ENCODE measurements around the gene FHIT. TPM values are rescaled to one million over a fixed set of nuclear protein-coding genes. Genes with fewer than 3 reads are reported as not detected.

FHIT gene
- total and polyA plus RNA-seq, 5 experiments from 2014 or later: 11.7 to 32.3 (median 15.5) TPM

DNA sequence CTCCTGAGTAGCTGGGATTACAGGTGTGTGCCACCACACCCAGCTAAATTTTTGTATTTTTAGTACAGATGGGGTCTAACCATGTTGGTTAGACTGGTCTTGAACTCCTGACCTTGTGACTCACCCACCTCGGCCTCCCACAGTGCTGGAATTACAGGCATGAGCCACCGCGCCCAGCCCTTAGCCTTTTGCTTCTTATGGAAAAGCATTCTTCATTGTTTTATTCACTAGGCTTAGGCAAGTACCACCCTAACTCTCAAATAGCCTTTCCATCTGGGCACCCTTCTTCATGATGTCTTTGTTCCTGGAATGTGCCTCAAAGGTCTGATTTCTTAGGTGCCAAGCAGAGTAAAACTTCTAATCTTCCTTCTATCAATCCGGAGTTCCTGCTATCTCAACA is 641.8 kb downstream of the FHIT start:
- Mint-ChIP-seq H3K36me3 (no peaks in the 10 kb centered on the region), H3K9me3 (peaks cover 0 to 6% (median 0%) of the 10 kb centered on the region in 9 donors), H3K27me3 (no peaks in the 10 kb centered on the region), H3K4me3 (no peak overlapping the region), H3K27ac (peak overlapping the region in 1 of 10 donors; percentile 9), H3K4me1 (no peaks in the 10 kb centered on the region)
- POLR2A ChIA-PET: no interaction called here
- no peak for ATAC-seq
- DNase-seq: no peak

DNA sequence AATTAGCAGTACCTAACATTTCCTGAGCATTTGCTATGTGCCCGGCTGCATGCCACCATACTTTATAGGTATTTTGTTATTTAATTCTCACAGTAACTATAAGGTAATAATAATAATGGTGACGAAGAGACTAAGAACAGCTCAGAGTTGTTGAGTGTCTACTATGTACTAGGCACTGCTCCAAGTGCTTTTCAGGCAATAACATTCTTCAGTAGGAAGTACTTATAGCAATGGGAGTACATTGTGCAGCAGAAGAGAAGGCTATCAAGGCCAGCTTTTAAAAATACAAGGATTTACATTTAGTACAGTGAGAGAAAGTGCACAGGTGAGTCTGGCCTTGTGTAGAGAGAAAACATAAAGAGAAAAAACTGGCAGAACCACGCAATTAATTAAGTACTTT is 647.4 kb downstream of the FHIT start:
- DNase-seq: no peak
- no peak overlapping the region for H3K27ac Mint-ChIP-seq
- POLR2A ChIA-PET: no interaction called here
- no peaks in the 10 kb centered on the region for H3K36me3 Mint-ChIP-seq
- no peak for ATAC-seq
- H3K4me3 Mint-ChIP-seq: no peak overlapping the region
- H3K4me1 Mint-ChIP-seq: peaks cover 11 to 20% (median 19%) of the 10 kb centered on the region in 4 donors
- H3K27me3 Mint-ChIP-seq: no peaks in the 10 kb centered on the region
- no peaks in the 10 kb centered on the region for H3K9me3 Mint-ChIP-seq

DNA sequence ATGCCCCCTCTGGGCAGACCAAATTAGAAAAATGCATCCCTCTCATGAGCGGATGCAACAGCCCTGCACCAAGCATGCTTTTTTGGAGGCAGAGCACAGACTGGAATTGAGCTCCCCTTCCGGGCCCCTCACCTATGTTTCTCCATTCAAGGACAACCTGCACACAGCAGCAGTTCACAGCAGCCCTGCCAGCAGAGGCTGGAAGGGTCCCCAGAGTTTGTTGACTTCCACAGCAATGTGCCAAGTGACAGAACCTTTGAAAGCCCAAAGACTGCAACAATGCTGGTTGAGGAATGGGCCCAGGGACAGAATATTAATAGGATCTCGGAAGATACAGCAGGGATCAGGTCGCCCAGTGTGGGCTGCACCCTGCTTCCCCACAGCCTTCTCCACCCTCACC is 650.4 kb downstream of the FHIT start:
- H3K36me3 Mint-ChIP-seq: no peaks in the 10 kb centered on the region
- DNase-seq (no peak), ATAC-seq (no peak)
- H3K4me1 Mint-ChIP-seq: peaks cover 13 to 20% (median 19%) of the 10 kb centered on the region in 4 donors
- peak overlapping the region in 1 of 10 donors; percentile 42 for H3K27ac Mint-ChIP-seq
- peaks cover 0 to 10% (median 2%) of the 10 kb centered on the region in 5 donors for H3K27me3 Mint-ChIP-seq
- no peaks in the 10 kb centered on the region for H3K9me3 Mint-ChIP-seq
- POLR2A ChIA-PET: no interaction called here
- H3K4me3 Mint-ChIP-seq: no peak overlapping the region

DNA sequence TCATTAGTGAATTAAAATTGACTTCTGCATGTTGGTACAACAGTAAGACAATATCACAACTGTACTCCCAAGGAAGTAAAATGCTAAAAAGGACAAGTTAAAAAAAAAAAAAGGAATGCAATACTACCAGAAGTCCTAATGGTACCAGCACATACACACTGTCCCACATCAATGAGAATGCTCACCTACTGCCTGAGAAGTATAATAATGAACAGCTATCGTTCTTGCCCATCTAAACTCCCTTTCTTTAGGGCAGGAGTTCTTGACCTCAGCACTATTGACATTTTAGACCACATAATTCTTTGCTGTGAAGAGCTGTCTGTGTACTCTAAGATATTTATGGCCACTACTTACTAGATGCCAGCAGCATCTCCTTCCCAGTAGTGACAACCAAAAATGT is 651.7 kb downstream of the FHIT start:
- Mint-ChIP-seq H3K4me3 (no peak overlapping the region), H3K9me3 (no peaks in the 10 kb centered on the region), H3K36me3 (no peaks in the 10 kb centered on the region), H3K27me3 (peaks cover 0 to 10% (median 2%) of the 10 kb centered on the region in 5 donors), H3K27ac (no peak overlapping the region), H3K4me1 (peaks cover 13 to 20% (median 19%) of the 10 kb centered on the region in 4 donors)
- ATAC-seq (no peak), DNase-seq (no peak)
- POLR2A ChIA-PET: no interaction called here

DNA sequence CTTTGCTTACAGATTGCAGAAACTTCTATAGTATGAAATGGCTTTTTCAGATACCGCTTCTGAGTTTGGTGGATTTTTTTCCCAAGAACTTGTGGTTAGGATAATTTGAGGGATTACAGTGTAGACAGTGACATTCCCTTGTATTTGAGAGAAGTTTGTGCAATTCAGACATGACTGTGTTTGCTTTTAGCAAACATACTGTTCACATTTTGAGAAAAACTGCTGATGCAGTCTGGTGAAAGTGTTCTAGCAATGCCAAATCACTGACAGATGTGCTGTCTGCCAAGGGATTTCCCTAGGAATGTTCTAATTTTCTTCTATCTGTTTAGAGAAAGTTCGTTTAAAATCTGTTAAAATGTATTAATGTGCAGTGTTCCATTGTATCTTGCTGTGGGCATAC is 652.6 kb downstream of the FHIT start:
- H3K36me3 Mint-ChIP-seq: no peaks in the 10 kb centered on the region
- no peaks in the 10 kb centered on the region for H3K9me3 Mint-ChIP-seq
- H3K27me3 Mint-ChIP-seq: peaks cover 0 to 10% (median 3%) of the 10 kb centered on the region in 5 donors
- POLR2A ChIA-PET: no interaction called here
- H3K27ac Mint-ChIP-seq: no peak overlapping the region
- no peak for ATAC-seq
- H3K4me3 Mint-ChIP-seq: no peak overlapping the region
- H3K4me1 Mint-ChIP-seq: peaks cover 13 to 19% (median 18%) of the 10 kb centered on the region in 4 donors
- no peak for DNase-seq

DNA sequence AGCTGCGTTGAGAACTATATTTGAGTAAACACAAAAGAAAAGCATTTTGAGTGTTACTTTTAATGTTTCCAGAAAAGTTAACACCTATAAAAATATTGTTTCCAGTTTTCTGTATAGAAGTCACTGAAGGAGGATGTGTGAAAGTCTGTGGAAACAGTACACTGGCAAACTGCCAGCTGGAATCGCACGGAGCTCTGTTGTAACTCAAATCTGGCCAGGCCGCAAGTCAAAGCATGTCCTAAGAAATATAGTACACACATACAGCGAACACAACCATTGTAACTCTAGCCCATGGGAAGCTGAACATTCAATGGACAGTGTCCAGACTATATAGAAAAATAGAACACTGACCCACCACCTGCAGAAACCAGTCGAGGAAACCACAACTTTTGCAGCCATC is 657.2 kb downstream of the FHIT start:
- H3K27me3 Mint-ChIP-seq: peaks cover 0 to 10% (median 3%) of the 10 kb centered on the region in 5 donors
- no peaks in the 10 kb centered on the region for H3K9me3 Mint-ChIP-seq
- POLR2A ChIA-PET: no interaction called here
- peaks cover 0 to 2% (median 0%) of the 10 kb centered on the region in 4 donors for H3K4me1 Mint-ChIP-seq
- no peak for DNase-seq
- H3K27ac Mint-ChIP-seq: no peak overlapping the region
- ATAC-seq: no peak
- H3K4me3 Mint-ChIP-seq: no peak overlapping the region
- no peaks in the 10 kb centered on the region for H3K36me3 Mint-ChIP-seq

DNA sequence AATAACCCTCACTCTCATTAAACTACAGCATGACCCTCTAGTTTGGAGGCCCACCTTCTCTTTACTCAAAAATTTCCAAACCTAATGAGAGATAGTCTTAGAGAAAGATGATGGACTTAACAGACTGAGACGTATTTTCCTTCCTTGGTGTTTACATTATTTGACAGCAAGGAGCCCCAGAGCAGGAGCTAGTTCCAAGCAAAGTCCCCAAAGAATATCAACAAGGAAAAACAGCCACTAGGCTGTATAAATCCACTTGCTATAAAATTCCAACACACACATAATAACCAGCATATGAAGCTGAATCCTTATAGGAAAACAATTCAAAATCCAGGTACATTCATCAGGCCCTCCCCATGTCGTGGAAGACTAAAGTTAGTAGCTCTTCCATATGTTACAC is 660.0 kb downstream of the FHIT start:
- no peak for DNase-seq

DNA sequence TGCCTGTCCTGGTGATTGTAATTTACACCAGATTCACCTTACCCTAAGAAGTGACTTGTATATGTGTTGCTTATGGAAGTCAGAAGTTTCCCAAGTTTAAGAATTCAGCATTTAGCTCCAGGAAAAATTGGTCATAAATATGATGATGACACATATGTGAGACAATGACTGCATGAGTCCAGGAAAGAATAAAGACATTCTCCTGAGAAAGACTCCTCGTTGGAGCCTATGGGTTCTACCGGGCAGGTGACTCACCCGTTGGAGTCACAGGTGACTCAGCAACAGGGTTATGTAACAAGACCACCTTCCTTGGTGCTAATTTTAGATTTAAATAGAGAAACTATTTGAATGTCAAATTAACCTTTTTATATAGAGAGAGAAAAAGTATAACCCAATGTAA is 662.4 kb downstream of the FHIT start:
- no peaks in the 10 kb centered on the region for H3K27me3 Mint-ChIP-seq
- H3K4me1 Mint-ChIP-seq: peaks cover 0 to 11% (median 0%) of the 10 kb centered on the region in 4 donors
- H3K27ac Mint-ChIP-seq: no peak overlapping the region
- H3K4me3 Mint-ChIP-seq: no peak overlapping the region
- ATAC-seq (no peak), DNase-seq (no peak)
- peaks cover 0 to 7% (median 0%) of the 10 kb centered on the region in 3 donors for H3K36me3 Mint-ChIP-seq
- H3K9me3 Mint-ChIP-seq: peaks cover 0 to 7% (median 0%) of the 10 kb centered on the region in 9 donors
- POLR2A ChIA-PET: no interaction called here

More for the DNA sequence above, 660.0 kb downstream of the FHIT start:
- no peak for ATAC-seq
- Mint-ChIP-seq H3K27ac (no peak overlapping the region), H3K4me3 (no peak overlapping the region), H3K36me3 (peaks cover 0 to 4% (median 0%) of the 10 kb centered on the region in 3 donors), H3K4me1 (peaks cover 0 to 3% (median under 1%) of the 10 kb centered on the region in 4 donors), H3K27me3 (peaks cover 0 to 4% (median 1%) of the 10 kb centered on the region in 5 donors), H3K9me3 (peaks cover 0 to 4% (median 0%) of the 10 kb centered on the region in 9 donors)
- POLR2A ChIA-PET: no interaction called here

DNA sequence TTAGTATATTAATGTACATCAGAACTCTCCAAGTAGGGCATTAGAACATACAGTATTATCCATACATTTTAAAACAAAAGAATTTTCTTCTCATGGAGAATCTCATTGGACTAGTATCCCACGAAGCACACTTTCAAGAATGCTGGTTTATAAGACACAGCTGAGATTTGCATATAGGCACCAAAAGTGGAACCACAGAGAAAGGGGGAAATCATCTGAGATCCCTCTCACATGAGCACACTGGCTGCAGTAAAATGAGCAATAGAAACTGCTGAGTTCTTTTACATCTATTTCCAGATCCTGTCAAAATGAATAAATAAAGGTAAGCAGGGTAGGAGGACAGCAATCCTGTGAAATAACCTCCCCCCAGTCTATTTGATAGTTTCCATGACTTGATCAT is 665.3 kb downstream of the FHIT start:
- ATAC-seq (no peak), DNase-seq (no peak)
- POLR2A ChIA-PET: no interaction called here
- Mint-ChIP-seq H3K27ac (no peak overlapping the region), H3K27me3 (no peaks in the 10 kb centered on the region), H3K4me1 (peaks cover 0 to 11% (median 0%) of the 10 kb centered on the region in 4 donors), H3K4me3 (no peak overlapping the region), H3K9me3 (peaks cover 0 to 7% (median 0%) of the 10 kb centered on the region in 9 donors), H3K36me3 (peaks cover 0 to 7% (median 0%) of the 10 kb centered on the region in 3 donors)

DNA sequence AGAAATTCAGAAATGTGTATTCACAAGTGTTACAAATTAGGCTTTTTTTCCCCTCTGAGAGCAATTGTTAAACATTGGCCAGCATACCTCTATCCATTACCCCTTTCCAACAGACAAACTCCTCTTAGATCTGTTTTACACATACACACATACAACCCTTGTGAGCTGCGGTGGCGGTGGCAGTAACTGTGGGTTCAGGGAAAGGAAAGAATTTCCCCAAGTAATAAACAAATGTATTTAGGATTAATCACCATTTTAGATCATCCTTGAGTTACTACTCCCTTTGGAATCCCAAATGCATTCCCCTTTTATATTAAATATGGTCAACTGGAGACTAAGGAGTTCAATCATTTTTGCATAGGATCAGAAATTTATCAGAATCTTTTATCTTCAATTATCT is 667.0 kb downstream of the FHIT start:
- POLR2A ChIA-PET: no interaction called here
- H3K4me3 Mint-ChIP-seq: no peak overlapping the region
- H3K4me1 Mint-ChIP-seq: peaks cover 0 to 11% (median 0%) of the 10 kb centered on the region in 4 donors

DNA sequence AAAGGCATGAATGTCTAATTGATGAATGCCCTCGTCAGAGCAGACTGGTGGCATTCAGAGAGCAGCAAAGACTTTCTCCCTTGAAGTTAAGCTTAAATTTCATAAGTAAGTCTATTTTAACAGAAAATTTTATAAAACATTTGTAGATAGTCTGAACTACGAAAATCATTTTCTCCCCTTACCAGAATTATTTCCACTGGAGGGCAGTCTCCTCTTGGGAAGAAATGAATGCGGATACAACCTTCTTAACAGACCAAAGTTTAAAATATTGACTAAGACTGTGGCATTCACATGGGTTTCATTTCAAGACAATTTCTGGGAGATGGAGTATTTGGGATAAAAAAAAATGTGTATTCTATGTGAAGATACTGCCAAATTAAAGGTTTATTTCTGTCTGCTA is 669.0 kb downstream of the FHIT start:
- peaks cover 0 to 7% (median 0%) of the 10 kb centered on the region in 9 donors for H3K9me3 Mint-ChIP-seq
- no peak overlapping the region for H3K4me3 Mint-ChIP-seq
- peaks cover 0 to 13% (median 0%) of the 10 kb centered on the region in 4 donors for H3K4me1 Mint-ChIP-seq
- POLR2A ChIA-PET: no interaction called here
- peaks cover 0 to 7% (median 0%) of the 10 kb centered on the region in 3 donors for H3K36me3 Mint-ChIP-seq
- no peak overlapping the region for H3K27ac Mint-ChIP-seq
- H3K27me3 Mint-ChIP-seq: no peaks in the 10 kb centered on the region
- no peak for ATAC-seq
- DNase-seq: no peak

More for the DNA sequence above, 667.0 kb downstream of the FHIT start:
- DNase-seq (no peak), ATAC-seq (no peak)
- no peak overlapping the region for H3K27ac Mint-ChIP-seq
- peaks cover 0 to 7% (median 0%) of the 10 kb centered on the region in 3 donors for H3K36me3 Mint-ChIP-seq
- H3K27me3 Mint-ChIP-seq: no peaks in the 10 kb centered on the region
- peaks cover 0 to 7% (median 0%) of the 10 kb centered on the region in 9 donors for H3K9me3 Mint-ChIP-seq

DNA sequence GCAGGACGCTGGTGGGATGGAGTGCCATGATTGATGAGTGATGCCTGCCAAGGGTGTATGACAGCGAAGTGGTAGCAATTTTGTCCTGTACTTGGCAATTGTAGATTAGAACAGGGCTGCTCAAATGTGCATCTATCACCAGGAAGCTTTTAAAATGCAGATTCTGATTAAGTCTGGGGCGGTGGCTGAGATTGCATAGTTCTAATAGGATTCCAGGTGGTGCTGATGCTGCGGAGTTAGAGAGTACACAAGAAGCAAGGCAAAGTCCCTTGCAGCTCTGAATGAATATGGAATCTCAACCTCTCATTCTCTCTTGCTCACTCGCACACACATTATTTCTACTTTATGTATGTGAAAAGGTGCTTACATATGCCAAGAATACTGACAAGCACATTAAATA is 670.4 kb downstream of the FHIT start:
- no peaks in the 10 kb centered on the region for H3K36me3 Mint-ChIP-seq
- peaks cover 0 to 1% (median 0%) of the 10 kb centered on the region in 5 donors for H3K27me3 Mint-ChIP-seq
- DNase-seq (no peak), ATAC-seq (no peak)
- H3K27ac Mint-ChIP-seq: no peak overlapping the region
- peaks cover 0 to 5% (median 0%) of the 10 kb centered on the region in 4 donors for H3K4me1 Mint-ChIP-seq
- H3K9me3 Mint-ChIP-seq: peaks cover 0 to 1% (median 0%) of the 10 kb centered on the region in 9 donors
- H3K4me3 Mint-ChIP-seq: no peak overlapping the region
- POLR2A ChIA-PET: no interaction called here

DNA sequence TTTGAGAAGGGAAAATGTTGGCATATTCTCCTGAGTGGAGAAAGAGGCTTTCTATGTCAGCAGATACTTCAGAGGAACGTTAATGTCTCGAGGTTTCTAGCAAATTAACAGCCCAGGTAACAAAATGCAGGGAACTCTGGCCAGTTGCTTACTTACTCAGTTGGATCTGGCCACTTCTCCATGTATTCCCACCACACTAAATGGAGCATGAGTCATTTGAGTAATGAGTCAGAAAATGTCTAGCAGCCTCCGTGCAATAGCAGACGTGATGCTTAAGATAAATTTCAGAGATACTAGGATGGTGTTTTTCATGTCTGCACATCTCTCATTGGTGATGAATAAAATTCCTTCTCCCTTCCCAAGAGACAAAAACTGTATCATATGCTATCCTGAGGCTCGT is 671.5 kb downstream of the FHIT start:
- no peak overlapping the region for H3K4me3 Mint-ChIP-seq

DNA sequence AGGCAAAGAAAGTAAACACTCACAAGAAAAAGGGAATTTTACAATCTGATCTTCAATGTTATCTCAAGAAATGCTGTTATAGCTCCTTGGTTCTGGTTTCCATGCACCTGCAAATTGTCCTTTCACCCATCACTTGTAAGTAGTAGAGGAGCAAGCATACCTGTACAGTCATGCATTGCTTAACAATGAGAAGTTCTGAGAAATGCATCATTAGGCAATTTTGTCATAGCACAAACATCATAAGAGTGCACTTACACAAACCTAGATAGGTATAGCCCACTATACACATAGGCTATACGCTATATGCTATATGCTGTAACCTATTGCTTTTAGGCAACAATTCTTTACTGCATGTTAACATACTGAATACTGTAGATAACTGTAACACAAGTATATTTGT is 672.3 kb downstream of the FHIT start:
- Mint-ChIP-seq H3K27ac (no peak overlapping the region), H3K4me3 (no peak overlapping the region), H3K36me3 (no peaks in the 10 kb centered on the region), H3K9me3 (no peaks in the 10 kb centered on the region), H3K4me1 (peaks cover 0 to 2% (median under 1%) of the 10 kb centered on the region in 4 donors), H3K27me3 (peaks cover 0 to 6% (median 3%) of the 10 kb centered on the region in 5 donors)
- DNase-seq (no peak), ATAC-seq (no peak)
- POLR2A ChIA-PET: no interaction called here

More for the DNA sequence above, 671.5 kb downstream of the FHIT start:
- Mint-ChIP-seq H3K27me3 (peaks cover 0 to 6% (median 0%) of the 10 kb centered on the region in 5 donors), H3K4me1 (peaks cover 0 to 2% (median 0%) of the 10 kb centered on the region in 4 donors), H3K9me3 (no peaks in the 10 kb centered on the region), H3K36me3 (no peaks in the 10 kb centered on the region), H3K27ac (no peak overlapping the region)
- no peak for DNase-seq
- POLR2A ChIA-PET: no interaction called here
- ATAC-seq: no peak

Data from naive thymus-derived CD8-positive, alpha-beta T cell (primary cell).